Loucy (cell line): ENCODE data around the gene LMF2.

Experiments
- H2AFZ ChIP-seq: fragments of 200-600 bp; sonication (generic); 2 replicates; pipeline ENCODE4 v1.6.0; 2016; ENCODE audit warnings: antibody characterized with exemption, mild to moderate bottlenecking, low read length, moderate library complexity
- H3F3A ChIP-seq: fragments of 200-600 bp; 2 replicates; pipeline ENCODE4 v1.6.0; 2016; ENCODE audit warnings: antibody characterized with exemption, low read depth, mild to moderate bottlenecking
- H3K27me3 ChIP-seq: fragments of 200-600 bp; sonication (generic); 2 replicates; pipeline ENCODE4 v1.6.1; 2014; ENCODE audit warnings: low read length, mild to moderate bottlenecking; ENCODE audit not compliant: insufficient read depth, poor library complexity, severe bottlenecking
- H3K36me3 ChIP-seq: fragments of 200-600 bp; sonication (generic); 2 replicates; pipeline ENCODE4 v1.6.1; 2016; ENCODE audit warnings: low read length; ENCODE audit not compliant: insufficient read depth
- H3K4me1 ChIP-seq: fragments of 200-600 bp; sonication (generic); 2 replicates; pipeline ENCODE4 v1.5.1; 2014; ENCODE audit warnings: low read length, mild to moderate bottlenecking; ENCODE audit not compliant: insufficient read depth, poor library complexity, severe bottlenecking
- H3K4me2 ChIP-seq: fragments of 200-600 bp; sonication (generic); 2 replicates; pipeline ENCODE4 v1.6.0; 2014; ENCODE audit warnings: antibody characterized with exemption, low read length, low read depth, mild to moderate bottlenecking; ENCODE audit not compliant: poor library complexity, severe bottlenecking
- H3K4me3 ChIP-seq: fragments of 200-600 bp; sonication (generic); 2 replicates; pipeline ENCODE4 v1.5.1; 2014; ENCODE audit warnings: low read length, mild to moderate bottlenecking, mixed read lengths; ENCODE audit not compliant: poor library complexity, severe bottlenecking
- H3K79me2 ChIP-seq: fragments of 200-600 bp; sonication (generic); 2 replicates; pipeline ENCODE4 v1.6.1; 2014; ENCODE audit warnings: low read length; ENCODE audit not compliant: insufficient read depth
- H3K9ac ChIP-seq: fragments of 200-600 bp; sonication (generic); 2 replicates; pipeline ENCODE4 v1.6.0; 2014; ENCODE audit warnings: mild to moderate bottlenecking, low read depth, low read length, moderate library complexity; ENCODE audit not compliant: poor library complexity, severe bottlenecking
- H3K9me2 ChIP-seq: fragments of 200-600 bp; sonication (generic); replicated peaks from 2 replicates; pipeline ENCODE4 v1.6.1; 2016; ENCODE audit warnings: low read depth, low read length, mixed read lengths
- H3K9me3 ChIP-seq: fragments of 200-600 bp; sonication (generic); 2 replicates; pipeline ENCODE4 v1.6.1; 2014; ENCODE audit warnings: mild to moderate bottlenecking, antibody characterized with exemption, low read length, low read depth; ENCODE audit not compliant: insufficient read depth
- H4K20me1 ChIP-seq: fragments of 200-600 bp; sonication (generic); 2 replicates; pipeline ENCODE4 v1.6.0; 2014; ENCODE audit warnings: antibody characterized with exemption, low read length, mild to moderate bottlenecking; ENCODE audit not compliant: insufficient read depth, poor library complexity, severe bottlenecking
- CTCF ChIP-seq: fragments of 200-600 bp; sonication (generic); conservative IDR thresholded peaks from 2 replicates; pipeline ENCODE4 v1.5.1; 2014; ENCODE audit warnings: mild to moderate bottlenecking, antibody characterized with exemption, low read length
- EZH2phosphoT487 ChIP-seq: fragments of 200-600 bp; IDR thresholded peaks from 2 replicates; pipeline ENCODE4 v1.6.1; 2018; ENCODE audit warnings: antibody characterized with exemption, mild to moderate bottlenecking, moderate library complexity, borderline replicate concordance

LMF2 gene

GRCh38 chr22:50525104-50525857 lies 17.8 kb upstream of the LMF2 start, which contains the start of gene SCO2:
TSS of gene SCO2 (minus strand) at chr22:50525598. CDS start at chr22:50524411, 1,187 bp downstream.
- TF ChIP-seq EZH2phosphoT487 (no peak), CTCF (no peak; the same call in 1 of the 2 replicates)
- H3K79me2 ChIP-seq, result peaks cover 16% of the 10 kb centered on the region; the same call in 1 of the 2 replicates
- no peaks in the 10 kb centered on the region for H3K27me3 ChIP-seq
- H2AFZ ChIP-seq, result peak within 1 kb of the TSS; percentile 91
- H3K36me3 ChIP-seq, result peaks cover 35% of the 10 kb centered on the region; the same call in 1 of the 2 replicates
- H3K9me2 ChIP-seq, result no peaks in the 10 kb centered on the region
- peaks cover 16% of the 10 kb centered on the region for H3K4me1 ChIP-seq
- peaks cover 9% of the 10 kb centered on the region for H4K20me1 ChIP-seq
- no peaks in the 10 kb centered on the region for H3K9me3 ChIP-seq
- peak within 1 kb of the TSS; percentile 84 for H3K4me3 ChIP-seq
- peaks cover 4% of the 10 kb centered on the region; the same call in 1 of the 2 replicates for H3F3A ChIP-seq
- H3K4me2 ChIP-seq, result peak within 1 kb of the TSS; percentile 90
- peak within 1 kb of the TSS; percentile 90 for H3K9ac ChIP-seq

GRCh38 chr22:50524676-50525103 lies 17.2 kb upstream of the LMF2 start:
- Histone ChIP-seq H3K9me3 (no peaks in the 10 kb centered on the region), H2AFZ (no peak overlapping the region), H3K36me3 (peaks cover 36% of the 10 kb centered on the region; the same call in 1 of the 2 replicates), H3K9me2 (no peaks in the 10 kb centered on the region), H3F3A (peaks cover 4% of the 10 kb centered on the region; the same call in 1 of the 2 replicates), H3K4me2 (peak overlapping the region; percentile 90), H3K9ac (peak overlapping the region; percentile 90), H4K20me1 (peaks cover 9% of the 10 kb centered on the region), H3K4me1 (peaks cover 16% of the 10 kb centered on the region), H3K79me2 (peaks cover 16% of the 10 kb centered on the region; the same call in 1 of the 2 replicates), H3K4me3 (peak overlapping the region; percentile 84), H3K27me3 (no peaks in the 10 kb centered on the region)
- no peak for TF ChIP-seq EZH2phosphoT487

- no peak for TF ChIP-seq EZH2phosphoT487
- no peak for TF ChIP-seq CTCF
- peaks cover 16% of the 10 kb centered on the region; the same call in 1 of the 2 replicates for H3K79me2 ChIP-seq
- no peak overlapping the region for H3K9ac ChIP-seq
- no peak overlapping the region for H2AFZ ChIP-seq
- H3K36me3 ChIP-seq, result peaks cover 42% of the 10 kb centered on the region; the same call in 1 of the 2 replicates
- no peaks in the 10 kb centered on the region for H3K9me3 ChIP-seq
- H3K4me3 ChIP-seq, result peak overlapping the region; percentile 84
- H3F3A ChIP-seq, result peaks cover 4% of the 10 kb centered on the region; the same call in 1 of the 2 replicates
- peaks cover 9% of the 10 kb centered on the region for H4K20me1 ChIP-seq
- peaks cover 16% of the 10 kb centered on the region for H3K4me1 ChIP-seq
- no peaks in the 10 kb centered on the region for H3K9me2 ChIP-seq
- peak overlapping the region; percentile 90 for H3K4me2 ChIP-seq
- no peaks in the 10 kb centered on the region for H3K27me3 ChIP-seq
Measured at GRCh38 chr22:50523806-50524675, 16.5 kb upstream of the LMF2 start.
